Activated effector memory CD4-positive, alpha-beta T cell treated with anti-CD3 and anti-CD28 coated beads, Interleukin-2, amount 50 U/mL, for 16 hours (primary cell): ENCODE measurements around the gene MTUS2.

Experiments used
- DNase-seq: peaks from one replicate; pipeline ENCODE4 v3.0.0-alpha.2; 2020

MTUS2 gene

DNA sequence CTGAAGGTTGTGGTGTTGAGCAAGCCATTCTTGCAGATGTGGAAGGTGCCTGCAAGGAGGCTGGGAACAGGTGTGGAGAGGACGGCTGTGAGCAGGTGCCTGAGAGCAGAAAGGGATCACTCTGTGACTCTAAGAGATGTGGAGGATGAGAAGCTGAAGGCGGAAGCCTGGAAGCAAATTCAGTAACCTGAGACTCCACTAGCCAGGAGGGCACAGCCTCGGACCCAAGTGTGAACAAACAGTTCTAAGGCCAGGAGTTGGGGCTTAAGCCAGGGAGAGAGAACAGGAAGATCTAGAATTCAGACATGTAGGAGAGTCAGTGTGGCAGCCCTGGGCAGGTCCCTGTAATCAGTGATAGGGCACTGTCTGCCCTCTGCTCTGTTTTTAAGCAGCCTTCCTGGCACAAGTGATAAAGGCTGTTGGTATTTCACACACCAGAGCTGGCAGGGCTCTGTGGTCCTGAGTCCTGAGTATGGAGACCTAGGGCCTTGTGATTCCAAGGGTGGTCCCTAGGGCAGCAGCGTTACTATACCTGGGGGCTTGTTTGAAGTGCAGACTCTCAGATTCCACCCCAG is 644.1 kb downstream of the MTUS2 start:
- no peak for DNase-seq

GRCh38 chr13:29465741-29466293 is 645.7 kb downstream of the MTUS2 start:
- no peak for DNase-seq

GRCh38 chr13:29471551-29471950 is 651.4 kb downstream of the MTUS2 start:
- no peak for DNase-seq

GRCh38 chr13:29472332-29472961 is 652.3 kb downstream of the MTUS2 start:
- peak; percentile 82 for DNase-seq

DNA sequence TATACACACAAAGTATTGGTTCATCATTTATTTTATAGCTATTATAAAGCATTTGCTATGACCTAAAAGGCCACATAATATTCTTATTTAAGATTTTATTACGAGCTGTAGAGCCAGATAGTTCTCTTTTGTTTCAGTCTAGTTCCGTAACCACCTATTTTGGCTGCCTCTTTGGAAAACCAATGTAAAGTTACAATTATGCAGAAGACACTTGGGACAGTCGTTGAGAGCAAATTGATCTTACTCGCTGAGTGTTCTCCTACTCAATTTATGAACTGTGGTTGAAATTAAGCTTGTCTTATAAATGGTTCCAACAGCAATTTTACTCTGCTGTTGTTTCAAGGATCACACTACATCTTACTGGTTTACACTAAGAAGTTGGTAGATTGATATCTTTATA is 653.0 kb downstream of the MTUS2 start:
- DNase-seq: no peak

- DNase-seq: no peak
Observed at GRCh38 chr13:29474991-29475390, 654.9 kb downstream of the MTUS2 start.

- no peak for DNase-seq
Observed at GRCh38 chr13:29476046-29476445, 655.9 kb downstream of the MTUS2 start.

DNA sequence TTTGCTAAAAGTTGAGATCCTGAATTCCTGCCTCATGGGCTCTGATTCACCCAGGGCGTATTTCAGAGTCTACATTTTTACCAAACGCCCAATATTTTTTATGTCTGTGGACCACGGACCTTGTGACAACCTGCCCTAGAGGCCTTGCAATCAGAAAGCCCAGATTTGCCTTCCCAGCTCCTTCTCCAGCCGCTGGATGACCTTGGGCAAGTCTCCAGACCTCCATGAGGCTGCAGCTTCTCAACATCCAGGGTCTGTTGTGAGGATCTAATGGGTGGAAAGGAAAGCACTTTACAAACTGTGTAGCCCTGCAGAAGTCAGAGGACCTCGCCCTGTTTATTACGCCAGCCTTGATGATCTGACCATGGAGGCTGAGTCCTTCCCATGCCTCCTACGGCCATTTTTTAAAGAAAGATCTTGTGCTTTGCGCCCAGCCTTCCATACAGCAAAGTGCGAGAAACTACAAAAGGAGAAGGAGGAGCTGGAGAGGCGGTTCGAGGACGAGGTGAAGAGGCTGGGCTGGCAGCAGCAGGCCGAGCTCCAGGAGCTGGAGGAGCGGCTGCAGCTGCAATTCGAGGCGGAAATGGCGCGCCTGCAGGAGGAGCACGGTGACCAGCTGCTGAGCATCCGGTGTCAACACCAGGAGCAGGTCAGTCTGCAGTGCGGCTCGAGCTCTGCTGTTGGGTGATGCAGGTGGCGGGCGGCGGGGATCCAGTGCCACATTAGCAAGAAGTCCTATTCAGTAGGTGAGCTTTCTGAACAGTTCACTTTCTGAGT is 659.8 kb downstream of the MTUS2 start:
- DNase-seq: no peak

DNA sequence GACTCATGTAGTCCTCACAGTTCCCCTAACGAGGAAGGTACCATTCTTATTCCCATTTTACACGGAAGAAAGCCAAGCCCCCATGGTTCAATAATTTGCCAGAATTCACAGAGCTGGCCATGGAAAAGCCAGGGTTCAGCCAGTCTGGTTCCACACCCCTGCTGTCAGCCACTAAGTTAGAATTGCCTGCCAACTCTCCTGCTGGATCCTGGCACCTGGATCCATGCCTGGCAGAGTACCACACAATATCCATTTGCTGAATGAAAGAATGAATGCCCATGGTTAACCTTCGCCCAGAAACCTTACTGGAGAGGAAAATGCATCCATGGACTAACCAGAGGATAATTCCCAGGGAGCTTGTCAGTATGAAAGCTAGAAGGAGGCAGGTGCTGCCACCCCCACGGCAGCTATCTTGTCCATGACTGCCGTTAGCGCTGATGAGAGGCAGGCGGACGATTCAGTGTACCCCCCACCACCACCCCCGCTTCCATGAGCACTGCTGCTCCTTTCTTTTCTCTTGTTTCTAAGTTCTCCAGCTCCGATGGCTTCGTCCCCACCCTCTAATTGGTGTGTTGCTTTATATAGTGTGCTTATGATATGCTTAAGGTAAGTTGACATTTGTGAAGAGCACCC is 660.9 kb downstream of the MTUS2 start:
- DNase-seq: no peak

GRCh38 chr13:29481603-29482002 is 661.5 kb downstream of the MTUS2 start:
- DNase-seq: no peak

DNA sequence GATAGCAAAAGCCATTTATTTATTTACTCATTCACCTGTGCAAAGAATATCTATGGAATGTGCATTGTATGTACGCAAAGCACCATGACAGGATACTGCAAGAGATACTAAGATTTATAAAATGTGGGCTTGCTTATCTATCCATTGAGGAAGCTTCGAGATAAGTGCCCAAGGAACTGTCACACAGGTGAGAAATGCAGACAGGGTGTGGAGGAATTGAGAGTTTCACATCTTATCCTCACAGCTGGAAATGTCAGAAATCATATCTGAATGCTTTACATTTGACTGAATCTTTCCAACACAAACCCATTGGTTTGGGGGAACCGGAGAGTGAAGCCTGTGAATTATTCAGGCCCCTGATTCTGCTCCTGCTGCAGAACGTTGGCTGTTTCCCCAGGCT is 662.4 kb downstream of the MTUS2 start:
- no peak for DNase-seq

DNA sequence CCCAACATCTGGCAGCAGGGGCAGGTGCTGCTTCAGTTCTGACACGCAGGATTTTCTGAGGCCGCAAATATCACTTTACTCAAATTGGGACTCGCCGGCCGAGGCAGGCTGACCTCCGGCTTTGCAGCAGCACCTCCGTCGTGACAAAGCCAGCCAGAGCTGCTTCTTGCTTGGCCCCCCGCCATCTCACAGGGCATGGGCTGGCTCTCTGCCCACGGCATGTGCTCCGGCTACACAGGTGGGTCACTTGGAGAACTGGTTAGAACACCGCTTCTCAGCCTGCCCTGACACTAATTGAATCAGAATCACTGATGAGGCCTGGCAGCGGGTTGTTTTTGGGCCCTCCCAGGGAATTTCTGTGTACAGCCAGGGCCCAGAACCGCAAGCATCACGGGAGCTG is 663.1 kb downstream of the MTUS2 start:
- DNase-seq: no peak

DNA sequence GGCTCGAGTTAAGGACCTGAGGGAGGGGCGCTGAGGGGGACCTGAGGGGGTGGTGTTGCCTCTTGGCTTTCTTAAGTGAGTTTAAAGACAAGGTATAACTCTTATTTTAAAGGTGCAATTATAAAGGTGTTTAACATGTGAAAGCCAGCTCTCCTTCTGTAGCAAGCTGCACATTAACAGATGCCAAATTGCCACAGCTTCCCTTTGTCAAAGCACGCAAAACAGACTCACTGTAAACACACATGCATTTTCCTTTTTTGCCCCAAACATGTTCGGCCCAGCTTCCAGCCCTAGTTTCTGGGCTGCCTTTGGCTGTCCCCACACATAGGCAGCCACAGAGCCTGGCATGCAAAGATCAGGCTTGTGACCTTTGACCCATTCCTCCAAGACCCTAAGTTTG is 663.5 kb downstream of the MTUS2 start:
- no peak for DNase-seq

DNA sequence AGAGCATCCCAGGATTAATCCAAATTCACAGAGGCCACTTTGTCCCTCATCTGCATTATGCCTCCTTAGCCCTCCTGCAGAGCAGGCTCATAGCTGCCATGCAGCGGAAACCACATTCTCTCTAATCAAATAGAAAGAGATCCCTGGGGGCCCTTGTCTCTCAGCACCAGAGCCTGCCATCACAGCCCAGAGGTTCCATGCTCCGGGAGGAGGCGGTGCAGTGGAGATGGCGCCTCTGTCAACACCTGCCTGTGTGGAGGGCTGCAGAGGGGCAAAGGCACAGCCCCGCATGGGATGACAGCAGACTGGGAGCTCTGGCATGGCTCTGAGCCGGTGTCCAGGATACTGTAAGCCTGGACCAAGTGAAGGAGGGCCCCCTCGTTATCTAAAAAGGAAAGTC is 664.1 kb downstream of the MTUS2 start:
- DNase-seq: no peak

- DNase-seq: no peak
Observed at GRCh38 chr13:29484796-29485195, 664.7 kb downstream of the MTUS2 start.

GRCh38 chr13:29486551-29486950 is 666.4 kb downstream of the MTUS2 start:
- no peak for DNase-seq

GRCh38 chr13:29487466-29488454 is 667.6 kb downstream of the MTUS2 start:
- DNase-seq: no peak

DNA sequence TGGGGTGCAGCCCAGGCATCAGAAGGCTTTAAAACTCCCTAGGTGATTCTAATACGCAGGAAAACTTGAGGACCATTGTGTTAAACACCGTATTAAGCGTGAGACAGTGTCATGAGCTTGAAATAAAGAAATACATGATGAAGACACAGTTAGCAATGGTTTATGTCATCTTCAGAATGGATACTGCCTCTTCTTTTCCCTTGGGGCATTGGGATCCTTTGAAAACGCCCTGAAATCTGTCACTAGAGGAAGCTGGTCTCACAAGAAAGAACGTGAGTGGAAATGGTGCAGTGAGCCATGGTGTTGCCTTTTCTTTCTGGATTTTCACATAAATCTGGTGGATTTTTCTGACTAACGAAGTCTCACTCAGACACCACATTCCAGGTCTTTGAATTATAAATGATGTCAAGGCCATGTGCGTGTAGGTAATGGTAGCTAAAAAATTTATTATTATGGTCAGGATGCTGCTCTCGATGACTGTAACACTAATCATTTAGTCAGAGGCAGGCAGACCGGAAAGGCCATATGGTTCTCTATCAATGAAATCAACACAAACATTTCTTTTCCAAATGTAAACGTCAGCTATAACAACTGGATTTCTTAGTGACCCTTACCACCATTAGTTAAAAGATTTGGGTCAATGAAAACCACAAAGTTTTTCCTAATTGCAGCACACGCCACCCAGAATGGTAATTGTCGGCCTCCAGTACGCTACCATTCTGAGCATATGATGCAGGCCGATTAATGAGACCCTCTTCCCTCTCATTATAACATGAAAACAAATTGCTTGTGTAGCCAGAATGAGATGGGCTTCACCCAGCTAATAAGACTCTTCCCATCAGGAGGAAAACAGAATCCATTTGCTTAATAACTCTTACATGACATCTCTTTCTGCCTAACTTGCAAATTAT is 669.8 kb downstream of the MTUS2 start:
- no peak for DNase-seq

DNA sequence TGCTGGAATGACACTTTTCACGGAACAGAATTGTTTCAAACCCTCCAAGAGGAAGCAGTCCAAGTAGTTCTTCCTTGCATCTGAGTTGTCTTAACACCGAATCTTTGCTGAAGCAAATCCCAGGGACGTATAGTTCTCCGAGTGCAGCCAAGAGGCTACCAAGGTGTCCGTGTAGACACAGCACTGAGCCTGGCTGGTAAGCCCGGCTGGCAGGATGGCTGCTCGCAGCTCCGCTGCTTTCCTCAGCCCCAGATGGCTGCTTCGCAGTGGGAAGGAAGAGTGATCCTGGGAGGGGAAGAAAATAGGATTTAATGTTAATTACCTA is 670.4 kb downstream of the MTUS2 start:
- DNase-seq: no peak

DNA sequence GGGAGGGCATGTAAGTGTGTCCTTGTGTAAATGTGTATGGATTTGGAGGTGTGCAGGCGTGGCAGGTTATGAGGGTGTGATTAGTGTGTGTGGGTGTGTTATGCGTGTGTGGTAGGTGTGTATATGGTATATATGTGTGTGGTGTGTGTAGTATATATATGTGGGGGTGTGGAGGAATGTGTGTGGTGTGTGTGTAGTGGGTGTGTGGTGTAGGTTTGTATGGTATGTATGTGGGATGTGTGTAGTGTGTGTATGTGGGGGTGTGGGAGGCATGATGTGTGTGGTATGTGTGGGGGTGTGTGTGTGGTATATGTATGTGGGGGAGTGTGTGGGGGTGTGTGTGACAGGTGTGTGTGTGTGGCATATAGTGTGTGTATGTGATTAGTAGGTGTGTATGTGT is 671.1 kb downstream of the MTUS2 start:
- no peak for DNase-seq

DNA sequence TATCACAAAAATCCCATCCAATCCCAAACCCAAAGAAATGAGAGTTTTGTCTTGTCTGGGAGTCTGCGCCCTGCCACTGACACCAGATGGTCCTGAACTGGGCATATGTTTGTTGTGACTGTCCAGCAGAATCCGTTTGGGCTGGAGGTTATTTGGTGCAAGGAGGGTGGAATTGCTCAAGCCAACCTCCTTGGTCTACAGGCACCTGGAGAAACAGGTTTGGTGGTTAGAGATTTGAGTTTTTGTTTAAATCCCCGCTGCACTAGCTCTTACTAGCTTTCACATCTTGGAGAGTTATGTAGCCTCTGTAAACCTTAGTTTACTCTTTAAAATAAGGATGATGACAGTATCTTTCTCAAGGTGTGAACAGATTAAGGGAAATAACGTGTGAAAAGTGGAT is 673.7 kb downstream of the MTUS2 start:
- no peak for DNase-seq
